HepG2 (cell line): ENCODE data around the gene ATG4D. TPM values are rescaled to one million over a fixed set of nuclear protein-coding genes. Genes with fewer than 3 reads are reported as not detected.
A peak's percentile ranks its signal among the peaks of the same experiment; 100 is the strongest.

Experiments used
- ATAC-seq: fragments of 200-7000 bp; cut with Tn5 transposase; 3 replicates; pipeline ENCODE4 v1.9.1; 2020; ENCODE audit warnings: mild to moderate bottlenecking, moderate library complexity
- BruUV-seq: library from RNA; stranded (reverse); fragments of 400-500 nt; replicated peaks from 2 replicates; lab custom pipeline; 2021; lab: Mats Ljungman, UMichigan
- CTCF ChIA-PET: fragments of 300-600 bp; formaldehyde crosslinking; extraction: SDS; loops from one replicate; lab custom pipeline; 2021; ENCODE audit warnings: low total read pairs, inconsistent platforms, low intra/inter-chr PET ratio; lab: Yijun Ruan, JAX
- POLR2A ChIA-PET: fragments of 350-600 bp; sonication (Branson Sonifier 250); formaldehyde crosslinking; loops from one replicate; lab custom pipeline; 2020; ENCODE audit warnings: antibody characterized with exemption, inconsistent platforms; lab: Yijun Ruan, JAX
- DNase-seq: peaks from one replicate; pipeline ENCODE4 v3.0.0-alpha.2; 2015; ENCODE audit warnings: low spot score
- FAIRE-seq: peaks from 3 replicates; lab custom pipeline; 2011; peaks lifted over from hg19 to GRCh38; lab: Jason Lieb, UNC
- H2AFZ ChIP-seq: one replicate; pipeline ENCODE4 v1.6.1; 2011; ENCODE audit warnings: low read length, inconsistent platforms
- H3K27ac ChIP-seq: fragments of 300-600 bp; 3 replicates; pipeline ENCODE4 v1.8.0; 2011; ENCODE audit warnings: mixed run types, mild to moderate bottlenecking, mixed read lengths, low read length, inconsistent platforms; ENCODE audit not compliant: insufficient read depth; ENCODE audit errors: extremely low read length
- H3K27me3 ChIP-seq, 2 experiments: fragments of 200-600 bp in 1 of 2; 2 replicates in 1 of 2; 3 replicates in 1 of 2; pipeline versions ENCODE4 v1.6.0 to v1.8.0; 2011; ENCODE audit warnings: low read length in 2 of 2, mild to moderate bottlenecking in 2 of 2, moderate library complexity in 2 of 2, inconsistent platforms in 1 of 2; ENCODE audit not compliant: insufficient read depth in 2 of 2, control insufficient read depth in 1 of 2
- H3K36me3 ChIP-seq, 2 experiments: fragments of 200-600 bp in 1 of 2; replicated peaks in 1 of 2; 2 replicates in 1 of 2; 3 replicates in 1 of 2; pipeline versions ENCODE4 v1.5.1 to v1.8.0; 2011; ENCODE audit warnings: low read length in 2 of 2, inconsistent platforms in 1 of 2; ENCODE audit not compliant: insufficient read depth in 2 of 2, control insufficient read depth in 1 of 2
- H3K4me1 ChIP-seq: 2 replicates; pipeline ENCODE4 v1.5.1; 2012; ENCODE audit warnings: low read length, inconsistent platforms; ENCODE audit not compliant: insufficient read depth
- H3K4me2 ChIP-seq: 2 replicates; pipeline ENCODE4 v1.6.0; 2011; ENCODE audit warnings: low read depth, low read length, inconsistent platforms
- H3K4me3 ChIP-seq, 3 experiments: fragments of 200-600 bp in 1 of 3; sonication (generic), shearing (Covaris generic) in 1 of 3; replicated peaks in 1 of 3; 2 replicates each; pipeline ENCODE4 v1.5.1; 2011 to 2016; ENCODE audit warnings: low read length in 3 of 3, inconsistent platforms in 2 of 3, low read depth in 2 of 3, mild to moderate bottlenecking in 2 of 3, control low read depth in 1 of 3, mixed read lengths in 1 of 3; ENCODE audit not compliant: insufficient read depth in 1 of 3
- H3K79me2 ChIP-seq: one replicate; pipeline ENCODE4 v1.6.1; 2011; ENCODE audit warnings: low read length, inconsistent platforms; ENCODE audit not compliant: insufficient read depth
- H3K9ac ChIP-seq: 2 replicates; pipeline ENCODE4 v1.6.0; 2011; ENCODE audit warnings: mild to moderate bottlenecking, low read depth, low read length, inconsistent platforms; ENCODE audit not compliant: insufficient read depth
- H3K9me3 ChIP-seq: 2 replicates; pipeline ENCODE4 v1.5.1; 2012; ENCODE audit warnings: mild to moderate bottlenecking, low read length
- H4K20me1 ChIP-seq: 2 replicates; pipeline ENCODE4 v1.6.0; 2011; ENCODE audit warnings: inconsistent platforms, mild to moderate bottlenecking, low read length, moderate library complexity; ENCODE audit not compliant: insufficient read depth
- CHD4 ChIP-seq: fragments of 200-600 bp; sonication (generic); IDR thresholded peaks from 2 replicates; pipeline ENCODE4 v1.7.0; 2017; ENCODE audit warnings: mild to moderate bottlenecking, low read length, borderline replicate concordance
- KDM1A ChIP-seq: IDR thresholded peaks from 2 replicates; pipeline ENCODE4 v1.6.1; 2016; ENCODE audit warnings: missing compliant biosample characterization
- SMAD9 ChIP-seq: sonication (generic); formaldehyde crosslinking; IDR thresholded peaks from 2 replicates; pipeline ENCODE4 v1.5.1; 2020; ENCODE audit warnings: mild to moderate bottlenecking, missing genetic modification reagents
- SOX13 ChIP-seq, 3 experiments: fragments of 450-650 bp in 1 of 3; sonication (generic) in 1 of 3; formaldehyde crosslinking in 1 of 3; IDR thresholded peaks in 2 of 3; conservative IDR thresholded peaks in 1 of 3; 2 replicates each; pipeline versions ENCODE4 v1.5.0 to v1.6.1; 2016 to 2020; ENCODE audit warnings: antibody characterized with exemption in 1 of 3, mild to moderate bottlenecking in 1 of 3, missing compliant biosample characterization in 1 of 3, missing genetic modification reagents in 1 of 3, moderate library complexity in 1 of 3
- SSRP1 ChIP-seq: IDR thresholded peaks from 2 replicates; pipeline ENCODE4 v1.6.1; 2016; ENCODE audit warnings: control low read depth
- TBL1XR1 ChIP-seq: fragments of 150-350 bp; IDR thresholded peaks from 2 replicates; pipeline ENCODE4 v1.6.1; 2014; ENCODE audit warnings: borderline replicate concordance, low read length; ENCODE audit not compliant: partially characterized antibody
- ZNF121 ChIP-seq: sonication (generic); formaldehyde crosslinking; IDR thresholded peaks from 2 replicates; pipeline ENCODE4 v1.5.0; 2020; ENCODE audit warnings: mild to moderate bottlenecking, missing genetic modification reagents
- ZNF629 ChIP-seq: sonication (generic); formaldehyde crosslinking; conservative IDR thresholded peaks from 2 replicates; pipeline ENCODE4 v1.5.0; 2020; ENCODE audit warnings: missing genetic modification reagents
- ZNF773 ChIP-seq: sonication (generic); formaldehyde crosslinking; IDR thresholded peaks from 2 replicates; pipeline ENCODE4 v1.4.0; 2020; ENCODE audit warnings: missing genetic modification reagents, borderline replicate concordance
- ZNF879 ChIP-seq: sonication (generic); formaldehyde crosslinking; IDR thresholded peaks from 2 replicates; pipeline ENCODE4 v1.8.1; 2023; ENCODE audit warnings: missing genetic modification reagents
- WGBS: methylation state at CpG from one replicate; pipeline ENCODE4 v1.1.6; 2017; ENCODE audit warnings: low lambda C conversion rate; 5-methylcytosine and 5-hydroxymethylcytosine counted together
- in situ Hi-C: cut with HindIII; loops from 2 replicates; pipeline ENCODE4 v1.10.0; 2017; ENCODE audit warnings: low pct_unique_long_range_greater_than_20kb; ENCODE audit not compliant: extremely low pct_ligation_motif_present
- intact Hi-C: fragments of 100-400 bp; cut with micrococcal nuclease; formaldehyde crosslinking; loops from one replicate; pipeline ENCODE4 v1.10.0; 2022; ENCODE audit not compliant: unreplicated experiment
- polyA plus RNA-seq, 8 experiments: library from polyadenylated mRNA; depleted of rRNA in 3 of 8; stranded (reverse) in 7 of 8; unstranded in 1 of 8; fragments of >200 nt; fragmentation: Illumina TruSeq in 4 of 8; extraction: Trizol in 4 of 8; gene quantifications; 2 replicates each; pipeline versions ENCODE4 v1.2.1 to v1.2.3, GENCODE V29; 2011 to 2016; ENCODE audit warnings: low read depth in 4 of 8, missing spikeins in 1 of 8, mixed read lengths in 1 of 8; ENCODE audit not compliant: insufficient read depth in 1 of 8
- total RNA-seq, 5 experiments: library from RNA; depleted of rRNA; stranded (reverse); fragments of >200 nt; fragmentation: Illumina TruSeq; extraction: Trizol; gene quantifications; 2 replicates each; pipeline ENCODE4 v1.2.3, GENCODE V29; 2016; ENCODE audit warnings: low read depth in 1 of 5
- TF ChIP-seq, protein P1 (sequence below): sonication (generic); IDR thresholded peaks from 2 replicates; pipeline ENCODE4 v1.6.1; 2016; ENCODE audit warnings: low read depth, borderline replicate concordance
- TF ChIP-seq, protein P2 (sequence below), 2 experiments: fragments of 450-650 bp in 1 of 2; sonication (generic) in 1 of 2; formaldehyde crosslinking in 1 of 2; IDR thresholded peaks; 2 replicates each; pipeline versions ENCODE4 v1.6.1 to v1.8.0; 2016 to 2022; ENCODE audit warnings: antibody characterized with exemption in 1 of 2, mild to moderate bottlenecking in 1 of 2, missing genetic modification reagents in 1 of 2
- TF ChIP-seq, protein P3 (sequence below): sonication (generic); formaldehyde crosslinking; IDR thresholded peaks from 2 replicates; pipeline ENCODE4 v1.4.0; 2020; ENCODE audit warnings: mild to moderate bottlenecking, missing genetic modification reagents

Gene ATG4D
- total and polyA plus RNA-seq, 2 of the 13 experiments (the other 11 are each of a cell fraction or from before 2014, with no cell fraction given): 17.8 to 19.0 TPM

DNA sequence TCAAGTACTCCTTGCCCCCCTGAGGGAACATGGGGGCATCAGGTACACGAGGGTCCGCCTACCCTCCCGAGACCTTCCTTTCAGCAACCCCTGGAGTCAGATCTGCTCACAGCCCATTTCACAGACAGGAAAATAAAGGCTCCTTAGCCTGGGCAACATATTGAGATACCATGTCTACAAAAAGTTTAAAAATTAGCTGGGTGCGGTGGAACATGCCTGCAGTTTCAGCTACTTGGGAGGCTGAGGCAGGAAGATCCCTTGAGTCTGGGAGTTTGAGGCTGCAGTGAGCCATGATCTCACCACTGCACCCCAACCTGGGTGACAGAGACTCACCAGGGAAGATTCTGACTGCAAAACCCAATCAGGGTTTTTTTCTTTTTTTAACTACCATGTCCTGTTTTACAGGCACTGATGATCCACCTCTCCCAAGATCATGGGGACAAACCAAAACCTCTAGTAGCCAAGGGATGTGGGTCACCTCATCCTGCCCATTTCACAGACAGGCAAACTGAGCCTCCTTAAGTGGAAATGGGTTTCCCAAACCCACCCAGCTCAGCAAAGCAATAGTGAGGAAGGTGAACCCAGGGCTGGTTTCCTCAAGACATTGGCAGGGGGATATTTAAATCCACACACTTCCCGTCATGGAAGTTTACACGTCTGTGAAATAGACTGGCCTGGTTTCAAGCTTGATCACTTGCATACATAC lies 31.5 kb downstream of the ATG4D start:
- WGBS: 97% methylated on average over 6 of the region's 6 CpGs
- Histone ChIP-seq H3K9me3 (no peaks in the 10 kb centered on the region), H3K27me3 (no peaks in the 10 kb centered on the region), H4K20me1 (no peaks in the 10 kb centered on the region), H3K79me2 (peaks cover 9% of the 10 kb centered on the region), H3K27ac (no peak overlapping the region), H2AFZ (no peak overlapping the region), H3K4me1 (peaks cover 44% of the 10 kb centered on the region), H3K4me2 (peak overlapping the region; percentile 32; the same call in 1 of the 2 replicates), H3K9ac (no peak overlapping the region), H3K36me3 (no peaks in the 10 kb centered on the region), H3K4me3 (no peak overlapping the region; a peak in 1 of 6 replicates)
- intact Hi-C loops: no loop called here
- ATAC-seq: no peak
- no peak for FAIRE-seq
- POLR2A ChIA-PET: no interaction called here
- DNase-seq: no peak
- no TSS peak for BruUV-seq
- CTCF ChIA-PET: no interaction called here
- in situ Hi-C loops: no loop called here
- TF ChIP-seq ZNF773 (no peak), CHD4 (peak; percentile 75; the same call in 1 of the 2 replicates), SSRP1 (CRISPR knock-in tag) (no peak), SMAD9 (CRISPR knock-in tag) (no peak), ZNF879 (CRISPR knock-in tag) (no peak), ZNF121 (peak; percentile 74), TBL1XR1 (no peak), KDM1A (CRISPR knock-in tag) (0 out of 2 replicates have a peak, but pooled peaks have one; percentile 29), SOX13 (IDR thresholded peaks at IDR 0.05) (no peak), SOX13 (CRISPR knock-in tag; conservative IDR thresholded peaks at IDR 0.05 in 1 of 2, IDR thresholded peaks at IDR 0.05 in 1 of 2) (no peak), ZNF629 (CRISPR knock-in tag) (peak; percentile 95)
- TF ChIP-seq, protein P1, sequence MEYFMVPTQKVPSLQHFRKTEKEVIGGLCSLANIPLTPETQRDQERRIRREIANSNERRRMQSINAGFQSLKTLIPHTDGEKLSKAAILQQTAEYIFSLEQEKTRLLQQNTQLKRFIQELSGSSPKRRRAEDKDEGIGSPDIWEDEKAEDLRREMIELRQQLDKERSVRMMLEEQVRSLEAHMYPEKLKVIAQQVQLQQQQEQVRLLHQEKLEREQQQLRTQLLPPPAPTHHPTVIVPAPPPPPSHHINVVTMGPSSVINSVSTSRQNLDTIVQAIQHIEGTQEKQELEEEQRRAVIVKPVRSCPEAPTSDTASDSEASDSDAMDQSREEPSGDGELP: no peak
- TF ChIP-seq, protein P2, sequence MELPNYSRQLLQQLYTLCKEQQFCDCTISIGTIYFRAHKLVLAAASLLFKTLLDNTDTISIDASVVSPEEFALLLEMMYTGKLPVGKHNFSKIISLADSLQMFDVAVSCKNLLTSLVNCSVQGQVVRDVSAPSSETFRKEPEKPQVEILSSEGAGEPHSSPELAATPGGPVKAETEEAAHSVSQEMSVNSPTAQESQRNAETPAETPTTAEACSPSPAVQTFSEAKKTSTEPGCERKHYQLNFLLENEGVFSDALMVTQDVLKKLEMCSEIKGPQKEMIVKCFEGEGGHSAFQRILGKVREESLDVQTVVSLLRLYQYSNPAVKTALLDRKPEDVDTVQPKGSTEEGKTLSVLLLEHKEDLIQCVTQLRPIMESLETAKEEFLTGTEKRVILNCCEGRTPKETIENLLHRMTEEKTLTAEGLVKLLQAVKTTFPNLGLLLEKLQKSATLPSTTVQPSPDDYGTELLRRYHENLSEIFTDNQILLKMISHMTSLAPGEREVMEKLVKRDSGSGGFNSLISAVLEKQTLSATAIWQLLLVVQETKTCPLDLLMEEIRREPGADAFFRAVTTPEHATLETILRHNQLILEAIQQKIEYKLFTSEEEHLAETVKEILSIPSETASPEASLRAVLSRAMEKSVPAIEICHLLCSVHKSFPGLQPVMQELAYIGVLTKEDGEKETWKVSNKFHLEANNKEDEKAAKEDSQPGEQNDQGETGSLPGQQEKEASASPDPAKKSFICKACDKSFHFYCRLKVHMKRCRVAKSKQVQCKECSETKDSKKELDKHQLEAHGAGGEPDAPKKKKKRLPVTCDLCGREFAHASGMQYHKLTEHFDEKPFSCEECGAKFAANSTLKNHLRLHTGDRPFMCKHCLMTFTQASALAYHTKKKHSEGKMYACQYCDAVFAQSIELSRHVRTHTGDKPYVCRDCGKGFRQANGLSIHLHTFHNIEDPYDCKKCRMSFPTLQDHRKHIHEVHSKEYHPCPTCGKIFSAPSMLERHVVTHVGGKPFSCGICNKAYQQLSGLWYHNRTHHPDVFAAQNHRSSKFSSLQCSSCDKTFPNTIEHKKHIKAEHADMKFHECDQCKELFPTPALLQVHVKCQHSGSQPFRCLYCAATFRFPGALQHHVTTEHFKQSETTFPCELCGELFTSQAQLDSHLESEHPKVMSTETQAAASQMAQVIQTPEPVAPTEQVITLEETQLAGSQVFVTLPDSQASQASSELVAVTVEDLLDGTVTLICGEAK (IDR thresholded peaks at IDR 0.05): no peak
- TF ChIP-seq, protein P2 (CRISPR knock-in tag; IDR thresholded peaks at IDR 0.05): no peak
- TF ChIP-seq, protein P3, sequence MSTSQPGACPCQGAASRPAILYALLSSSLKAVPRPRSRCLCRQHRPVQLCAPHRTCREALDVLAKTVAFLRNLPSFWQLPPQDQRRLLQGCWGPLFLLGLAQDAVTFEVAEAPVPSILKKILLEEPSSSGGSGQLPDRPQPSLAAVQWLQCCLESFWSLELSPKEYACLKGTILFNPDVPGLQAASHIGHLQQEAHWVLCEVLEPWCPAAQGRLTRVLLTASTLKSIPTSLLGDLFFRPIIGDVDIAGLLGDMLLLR (CRISPR knock-in tag): no peak
